WTC11 (cell line): ENCODE data around the gene MRTFA.

Experiments
- ATF1 ChIP-seq: sonication (generic); formaldehyde crosslinking; IDR thresholded peaks from 2 replicates; pipeline ENCODE4 v1.8.1; 2023; ENCODE audit warnings: mild to moderate bottlenecking, moderate library complexity, missing genetic modification reagents
- CREM ChIP-seq: sonication (generic); formaldehyde crosslinking; IDR thresholded peaks from 2 replicates; pipeline ENCODE4 v1.8.1; 2022; ENCODE audit warnings: mild to moderate bottlenecking, missing genetic modification reagents, moderate library complexity
- FOXP1 ChIP-seq: sonication (generic); formaldehyde crosslinking; IDR thresholded peaks from 2 replicates; pipeline ENCODE4 v1.8.0; 2022; ENCODE audit warnings: missing genetic modification reagents, mild to moderate bottlenecking, moderate library complexity, borderline replicate concordance
- KAT7 ChIP-seq: sonication (generic); formaldehyde crosslinking; IDR thresholded peaks from 2 replicates; pipeline ENCODE4 v1.8.1; 2023; ENCODE audit warnings: missing genetic modification reagents, mild to moderate bottlenecking, borderline replicate concordance
- ZNF263 ChIP-seq: sonication (generic); formaldehyde crosslinking; IDR thresholded peaks from 2 replicates; pipeline ENCODE4 v1.8.1; 2022; ENCODE audit warnings: low read depth, mild to moderate bottlenecking, moderate library complexity, missing genetic modification reagents
- ZNF671 ChIP-seq: fragments of 250-450 bp; sonication (Bioruptor Pico); IDR thresholded peaks from 2 replicates; pipeline ENCODE4 v1.8.0; 2021; ENCODE audit warnings: mild to moderate bottlenecking
- TF ChIP-seq, protein P1 (sequence below): fragments of 200-600 bp; IDR thresholded peaks from 2 replicates; pipeline ENCODE4 v1.8.0; 2022; ENCODE audit warnings: antibody characterized with exemption
- TF ChIP-seq, protein P2 (sequence below): sonication (generic); formaldehyde crosslinking; IDR thresholded peaks from 2 replicates; pipeline ENCODE4 v1.8.1; 2022; ENCODE audit warnings: mild to moderate bottlenecking, moderate library complexity, missing genetic modification reagents
- TF ChIP-seq, protein P3 (sequence below): sonication (generic); formaldehyde crosslinking; IDR thresholded peaks from 2 replicates; pipeline ENCODE4 v1.8.0; 2022; ENCODE audit warnings: mild to moderate bottlenecking, missing genetic modification reagents
- TF ChIP-seq, protein P4 (sequence below): sonication (generic); formaldehyde crosslinking; IDR thresholded peaks from 2 replicates; pipeline ENCODE4 v1.8.0; 2022; ENCODE audit warnings: mild to moderate bottlenecking, missing genetic modification reagents
- TF ChIP-seq, protein P5 (sequence below): fragments of 250-450 bp; sonication (Bioruptor Pico); IDR thresholded peaks from 2 replicates; pipeline ENCODE4 v1.8.0; 2021; ENCODE audit warnings: mild to moderate bottlenecking
- TF ChIP-seq, protein P6 (sequence below): sonication (generic); formaldehyde crosslinking; IDR thresholded peaks from 2 replicates; pipeline ENCODE4 v1.8.0; 2022; ENCODE audit warnings: mild to moderate bottlenecking, missing genetic modification reagents

DNA sequence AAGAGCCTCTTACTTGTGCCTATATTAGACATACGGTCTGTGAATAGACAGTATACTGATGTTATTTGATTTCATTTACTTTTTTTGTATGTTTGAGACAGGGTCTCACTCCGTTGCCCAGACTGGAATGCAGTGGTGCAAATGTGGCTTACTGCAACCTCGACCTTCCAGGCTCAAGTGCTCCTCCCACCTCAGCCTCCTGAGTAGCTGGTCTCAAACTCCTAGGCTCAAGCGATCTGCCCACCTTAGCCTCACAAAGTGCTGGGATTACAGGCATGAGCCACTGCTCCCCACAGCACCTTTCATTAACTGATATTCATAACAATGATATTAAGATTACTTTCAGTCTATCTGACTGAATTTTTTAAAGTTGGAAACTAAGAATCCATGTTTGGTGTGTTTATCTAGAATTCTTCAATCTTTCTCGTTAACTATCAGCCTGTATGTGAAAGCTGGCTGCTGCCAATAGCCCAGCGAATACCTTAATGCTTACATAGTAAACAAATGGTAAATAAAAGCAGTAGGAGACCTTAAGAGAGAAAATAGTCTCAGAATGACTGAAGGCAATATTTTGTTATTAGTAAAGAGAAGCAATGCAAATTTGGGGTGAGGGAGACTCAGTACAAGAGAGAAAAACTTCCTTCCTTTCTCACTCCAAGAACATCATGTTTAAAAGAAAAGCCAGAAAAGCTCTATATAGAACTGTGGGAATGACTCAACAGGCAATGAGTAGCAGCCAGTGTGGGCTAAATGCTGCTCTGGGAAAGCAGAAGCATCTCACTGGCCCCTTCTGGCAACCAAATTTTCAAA is 101.9 kb downstream of the MRTFA start:
- TF ChIP-seq, protein P1, sequence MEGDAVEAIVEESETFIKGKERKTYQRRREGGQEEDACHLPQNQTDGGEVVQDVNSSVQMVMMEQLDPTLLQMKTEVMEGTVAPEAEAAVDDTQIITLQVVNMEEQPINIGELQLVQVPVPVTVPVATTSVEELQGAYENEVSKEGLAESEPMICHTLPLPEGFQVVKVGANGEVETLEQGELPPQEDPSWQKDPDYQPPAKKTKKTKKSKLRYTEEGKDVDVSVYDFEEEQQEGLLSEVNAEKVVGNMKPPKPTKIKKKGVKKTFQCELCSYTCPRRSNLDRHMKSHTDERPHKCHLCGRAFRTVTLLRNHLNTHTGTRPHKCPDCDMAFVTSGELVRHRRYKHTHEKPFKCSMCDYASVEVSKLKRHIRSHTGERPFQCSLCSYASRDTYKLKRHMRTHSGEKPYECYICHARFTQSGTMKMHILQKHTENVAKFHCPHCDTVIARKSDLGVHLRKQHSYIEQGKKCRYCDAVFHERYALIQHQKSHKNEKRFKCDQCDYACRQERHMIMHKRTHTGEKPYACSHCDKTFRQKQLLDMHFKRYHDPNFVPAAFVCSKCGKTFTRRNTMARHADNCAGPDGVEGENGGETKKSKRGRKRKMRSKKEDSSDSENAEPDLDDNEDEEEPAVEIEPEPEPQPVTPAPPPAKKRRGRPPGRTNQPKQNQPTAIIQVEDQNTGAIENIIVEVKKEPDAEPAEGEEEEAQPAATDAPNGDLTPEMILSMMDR = no peak
- TF ChIP-seq, protein P2, sequence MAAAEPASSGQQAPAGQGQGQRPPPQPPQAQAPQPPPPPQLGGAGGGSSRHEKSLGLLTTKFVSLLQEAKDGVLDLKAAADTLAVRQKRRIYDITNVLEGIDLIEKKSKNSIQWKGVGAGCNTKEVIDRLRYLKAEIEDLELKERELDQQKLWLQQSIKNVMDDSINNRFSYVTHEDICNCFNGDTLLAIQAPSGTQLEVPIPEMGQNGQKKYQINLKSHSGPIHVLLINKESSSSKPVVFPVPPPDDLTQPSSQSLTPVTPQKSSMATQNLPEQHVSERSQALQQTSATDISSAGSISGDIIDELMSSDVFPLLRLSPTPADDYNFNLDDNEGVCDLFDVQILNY (CRISPR knock-in tag) = no peak
- TF ChIP-seq FOXP1 (CRISPR knock-in tag) = no peak
- TF ChIP-seq, protein P3, sequence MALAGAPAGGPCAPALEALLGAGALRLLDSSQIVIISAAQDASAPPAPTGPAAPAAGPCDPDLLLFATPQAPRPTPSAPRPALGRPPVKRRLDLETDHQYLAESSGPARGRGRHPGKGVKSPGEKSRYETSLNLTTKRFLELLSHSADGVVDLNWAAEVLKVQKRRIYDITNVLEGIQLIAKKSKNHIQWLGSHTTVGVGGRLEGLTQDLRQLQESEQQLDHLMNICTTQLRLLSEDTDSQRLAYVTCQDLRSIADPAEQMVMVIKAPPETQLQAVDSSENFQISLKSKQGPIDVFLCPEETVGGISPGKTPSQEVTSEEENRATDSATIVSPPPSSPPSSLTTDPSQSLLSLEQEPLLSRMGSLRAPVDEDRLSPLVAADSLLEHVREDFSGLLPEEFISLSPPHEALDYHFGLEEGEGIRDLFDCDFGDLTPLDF (CRISPR knock-in tag) = no peak
- no peak for TF ChIP-seq CREM
- TF ChIP-seq, protein P4, sequence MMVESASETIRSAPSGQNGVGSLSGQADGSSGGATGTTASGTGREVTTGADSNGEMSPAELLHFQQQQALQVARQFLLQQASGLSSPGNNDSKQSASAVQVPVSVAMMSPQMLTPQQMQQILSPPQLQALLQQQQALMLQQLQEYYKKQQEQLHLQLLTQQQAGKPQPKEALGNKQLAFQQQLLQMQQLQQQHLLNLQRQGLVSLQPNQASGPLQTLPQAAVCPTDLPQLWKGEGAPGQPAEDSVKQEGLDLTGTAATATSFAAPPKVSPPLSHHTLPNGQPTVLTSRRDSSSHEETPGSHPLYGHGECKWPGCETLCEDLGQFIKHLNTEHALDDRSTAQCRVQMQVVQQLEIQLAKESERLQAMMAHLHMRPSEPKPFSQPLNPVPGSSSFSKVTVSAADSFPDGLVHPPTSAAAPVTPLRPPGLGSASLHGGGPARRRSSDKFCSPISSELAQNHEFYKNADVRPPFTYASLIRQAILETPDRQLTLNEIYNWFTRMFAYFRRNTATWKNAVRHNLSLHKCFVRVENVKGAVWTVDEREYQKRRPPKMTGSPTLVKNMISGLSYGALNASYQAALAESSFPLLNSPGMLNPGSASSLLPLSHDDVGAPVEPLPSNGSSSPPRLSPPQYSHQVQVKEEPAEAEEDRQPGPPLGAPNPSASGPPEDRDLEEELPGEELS (CRISPR knock-in tag) = no peak; the same call in 1 of the 2 replicates
- TF ChIP-seq, protein P5, sequence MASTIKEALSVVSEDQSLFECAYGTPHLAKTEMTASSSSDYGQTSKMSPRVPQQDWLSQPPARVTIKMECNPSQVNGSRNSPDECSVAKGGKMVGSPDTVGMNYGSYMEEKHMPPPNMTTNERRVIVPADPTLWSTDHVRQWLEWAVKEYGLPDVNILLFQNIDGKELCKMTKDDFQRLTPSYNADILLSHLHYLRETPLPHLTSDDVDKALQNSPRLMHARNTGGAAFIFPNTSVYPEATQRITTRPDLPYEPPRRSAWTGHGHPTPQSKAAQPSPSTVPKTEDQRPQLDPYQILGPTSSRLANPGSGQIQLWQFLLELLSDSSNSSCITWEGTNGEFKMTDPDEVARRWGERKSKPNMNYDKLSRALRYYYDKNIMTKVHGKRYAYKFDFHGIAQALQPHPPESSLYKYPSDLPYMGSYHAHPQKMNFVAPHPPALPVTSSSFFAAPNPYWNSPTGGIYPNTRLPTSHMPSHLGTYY (CRISPR knock-in tag) = no peak
- no peak for TF ChIP-seq ATF1
- TF ChIP-seq KAT7 (CRISPR knock-in tag) = no peak
- TF ChIP-seq, protein P6, sequence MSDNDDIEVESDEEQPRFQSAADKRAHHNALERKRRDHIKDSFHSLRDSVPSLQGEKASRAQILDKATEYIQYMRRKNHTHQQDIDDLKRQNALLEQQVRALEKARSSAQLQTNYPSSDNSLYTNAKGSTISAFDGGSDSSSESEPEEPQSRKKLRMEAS (CRISPR knock-in tag) = no peak
- no peak for TF ChIP-seq ZNF671 (CRISPR knock-in tag)
- TF ChIP-seq ZNF263 (CRISPR knock-in tag) = no peak
